SU-DHL-6 (cell line): ENCODE measurements around the gene DDX24.

ENCODE experiments used
- H2AFZ ChIP-seq: fragments of 200-600 bp; sonication (generic); 2 replicates; pipeline ENCODE4 v1.6.1; 2014; ENCODE audit warnings: low read depth, mild to moderate bottlenecking, moderate library complexity, mixed read lengths, antibody characterized with exemption, low read length; ENCODE audit not compliant: severe bottlenecking
- H3F3A ChIP-seq: fragments of 200-600 bp; shearing (Covaris generic); 2 replicates; pipeline ENCODE4 v1.6.0; 2016; ENCODE audit warnings: antibody characterized with exemption, mild to moderate bottlenecking; ENCODE audit not compliant: insufficient read depth
- H3K27ac ChIP-seq: fragments of 200-600 bp; sonication (generic); 2 replicates; pipeline ENCODE4 v1.5.1; 2016; ENCODE audit warnings: low read depth, mild to moderate bottlenecking, low read length, moderate library complexity, mixed read lengths
- H3K27me3 ChIP-seq: fragments of 200-600 bp; sonication (generic), shearing (Covaris generic); 2 replicates; pipeline ENCODE4 v1.6.0; 2014; ENCODE audit warnings: mild to moderate bottlenecking, low read length
- H3K36me3 ChIP-seq: fragments of 200-600 bp; sonication (generic); 2 replicates; pipeline ENCODE4 v1.6.1; 2014; ENCODE audit warnings: mild to moderate bottlenecking, low read length, mixed read lengths
- H3K4me2 ChIP-seq: fragments of 300-600, 200-600 bp; shearing (Covaris generic), sonication (generic); 2 replicates; pipeline ENCODE4 v1.6.0; 2014; ENCODE audit warnings: low read length, low read depth, mild to moderate bottlenecking; ENCODE audit not compliant: poor library complexity, severe bottlenecking
- H3K4me3 ChIP-seq: fragments of 200-600 bp; sonication (generic); 2 replicates; pipeline ENCODE4 v1.5.1; 2014; ENCODE audit warnings: antibody characterized with exemption, low read length, mild to moderate bottlenecking, mixed read lengths; ENCODE audit not compliant: insufficient read depth, poor library complexity, severe bottlenecking
- H3K79me2 ChIP-seq: fragments of 200-600 bp; sonication (generic); 2 replicates; pipeline ENCODE4 v1.6.1; 2014; ENCODE audit warnings: mild to moderate bottlenecking, low read length, moderate library complexity; ENCODE audit not compliant: insufficient read depth
- H3K9ac ChIP-seq: fragments of 200-600 bp; sonication (generic); 2 replicates; pipeline ENCODE4 v1.7.0; 2014; ENCODE audit warnings: mild to moderate bottlenecking, low read length
- H3K9me2 ChIP-seq: fragments of 200-600 bp; sonication (generic); replicated peaks from 2 replicates; pipeline ENCODE4 v1.6.1; 2014; ENCODE audit warnings: low read length; ENCODE audit not compliant: insufficient read depth
- H3K9me3 ChIP-seq: fragments of 200-600 bp; sonication (generic); 2 replicates; pipeline ENCODE4 v1.6.1; 2014; ENCODE audit warnings: low read length, mixed read lengths; ENCODE audit not compliant: insufficient read depth
- H4K20me1 ChIP-seq: fragments of 200-600 bp; sonication (generic); 2 replicates; pipeline ENCODE4 v1.6.1; 2014; ENCODE audit warnings: low read depth, mild to moderate bottlenecking, antibody characterized with exemption, low read length, moderate library complexity, mixed read lengths
- CTCF ChIP-seq: fragments of 200-600 bp; sonication (generic); IDR thresholded peaks from one replicate; pipeline ENCODE4 v1.5.1; 2017; ENCODE audit warnings: antibody characterized with exemption, mild to moderate bottlenecking, low read length, moderate library complexity; ENCODE audit not compliant: insufficient read depth, poor library complexity, severe bottlenecking
- EZH2phosphoT487 ChIP-seq: fragments of 200-600 bp; sonication (generic), shearing (Covaris generic); conservative IDR thresholded peaks from 2 replicates; pipeline ENCODE4 v1.6.1; 2018; ENCODE audit warnings: mild to moderate bottlenecking, antibody characterized with exemption, low read length, moderate library complexity, mixed read lengths

The DDX24 gene

DNA sequence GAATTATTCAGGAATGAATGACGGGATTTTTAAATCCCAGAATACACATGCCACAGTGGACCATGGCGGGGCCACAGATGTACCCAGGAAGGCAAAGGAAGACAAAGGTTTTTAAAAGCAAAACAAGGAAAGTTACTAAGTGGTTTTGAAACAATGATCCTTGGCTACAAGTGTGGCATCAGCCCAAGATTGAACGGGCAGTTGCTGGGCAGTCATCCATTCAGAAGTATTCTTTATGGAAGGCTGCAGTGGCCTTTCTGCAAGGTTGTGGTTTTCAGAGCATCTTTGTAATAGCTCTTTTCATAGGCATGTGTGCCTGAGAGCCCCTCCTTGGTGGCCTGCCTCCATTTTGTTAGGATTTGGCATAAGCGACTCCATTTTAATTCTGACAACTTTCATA, 16.1 kb upstream of the DDX24 start:
- Histone ChIP-seq H3K9me3 (no peaks in the 10 kb centered on the region), H3K4me3 (no peak overlapping the region), H3K9me2 (no peaks in the 10 kb centered on the region), H3K27ac (no peak overlapping the region), H2AFZ (no peak overlapping the region), H3K9ac (no peak overlapping the region), H4K20me1 (no peaks in the 10 kb centered on the region), H3K36me3 (no peaks in the 10 kb centered on the region), H3F3A (no peaks in the 10 kb centered on the region), H3K79me2 (no peaks in the 10 kb centered on the region), H3K27me3 (no peaks in the 10 kb centered on the region), H3K4me2 (no peak overlapping the region)
- TF ChIP-seq CTCF (no peak), EZH2phosphoT487 (no peak)

GRCh38 chr14:94093418-94093817, 12.4 kb upstream of the DDX24 start:
- TF ChIP-seq EZH2phosphoT487 = no peak
- no peak for TF ChIP-seq CTCF
- Histone ChIP-seq H4K20me1 (no peaks in the 10 kb centered on the region), H3K36me3 (no peaks in the 10 kb centered on the region), H2AFZ (no peak overlapping the region), H3K9me2 (no peaks in the 10 kb centered on the region), H3K9ac (no peak overlapping the region), H3K4me2 (no peak overlapping the region), H3F3A (no peaks in the 10 kb centered on the region), H3K27ac (no peak overlapping the region), H3K27me3 (no peaks in the 10 kb centered on the region), H3K4me3 (no peak overlapping the region), H3K9me3 (no peaks in the 10 kb centered on the region), H3K79me2 (no peaks in the 10 kb centered on the region)

DNA sequence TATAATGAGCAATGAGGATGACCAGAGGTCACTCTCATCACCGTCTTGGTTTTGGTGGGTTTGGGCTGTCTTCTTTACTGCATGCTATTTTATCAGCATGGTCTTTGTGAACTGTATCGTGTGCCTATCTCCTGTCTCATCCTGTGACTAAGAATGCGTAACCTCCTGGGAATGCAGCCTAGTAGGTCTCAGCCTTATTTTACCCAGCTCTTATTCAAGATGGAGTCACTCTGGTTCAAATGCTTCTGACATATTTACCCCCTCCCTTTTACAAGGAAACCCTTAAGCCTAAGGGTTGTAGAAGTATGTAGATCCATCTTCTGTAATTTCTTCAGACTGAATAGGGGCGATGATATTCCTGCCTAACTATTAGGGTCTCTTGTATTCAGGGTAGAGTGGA, 8.5 kb upstream of the DDX24 start:
- H3K27me3 ChIP-seq = no peaks in the 10 kb centered on the region
- TF ChIP-seq CTCF (no peak), EZH2phosphoT487 (no peak)
- H3K4me3 ChIP-seq = no peak overlapping the region
- H3K4me2 ChIP-seq = no peak overlapping the region
- no peak overlapping the region for H3K27ac ChIP-seq
- H3F3A ChIP-seq = no peaks in the 10 kb centered on the region
- no peaks in the 10 kb centered on the region for H3K9me3 ChIP-seq
- no peaks in the 10 kb centered on the region for H3K79me2 ChIP-seq
- H3K9me2 ChIP-seq = no peaks in the 10 kb centered on the region
- H2AFZ ChIP-seq = no peak overlapping the region
- no peaks in the 10 kb centered on the region for H3K36me3 ChIP-seq
- no peak overlapping the region for H3K9ac ChIP-seq
- no peaks in the 10 kb centered on the region for H4K20me1 ChIP-seq

DNA sequence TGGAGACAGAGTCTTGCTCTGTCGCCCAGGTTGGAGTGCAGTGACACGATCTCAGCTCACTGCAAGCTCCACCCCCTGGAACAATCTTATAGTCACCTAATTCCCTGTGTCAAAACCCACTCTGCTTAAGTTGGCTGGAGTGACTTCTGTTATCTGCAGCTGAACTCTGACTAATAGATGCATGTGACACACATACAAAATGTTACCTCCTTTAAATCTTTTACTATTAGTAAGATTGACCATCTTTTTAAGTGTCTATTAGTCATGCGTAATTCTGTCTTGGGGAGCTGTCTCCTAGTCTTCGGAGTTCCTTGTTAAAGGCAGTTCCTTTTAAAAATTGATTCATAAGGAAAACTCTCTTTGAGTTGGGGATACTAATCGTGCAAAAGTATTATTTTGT, 7.5 kb upstream of the DDX24 start:
- H3K4me3 ChIP-seq = no peak overlapping the region
- H3K9me2 ChIP-seq = no peaks in the 10 kb centered on the region
- H2AFZ ChIP-seq = no peak overlapping the region
- no peaks in the 10 kb centered on the region for H4K20me1 ChIP-seq
- no peaks in the 10 kb centered on the region for H3K9me3 ChIP-seq
- no peaks in the 10 kb centered on the region for H3F3A ChIP-seq
- no peaks in the 10 kb centered on the region for H3K79me2 ChIP-seq
- H3K36me3 ChIP-seq = no peaks in the 10 kb centered on the region
- H3K27me3 ChIP-seq = no peaks in the 10 kb centered on the region
- H3K4me2 ChIP-seq = no peak overlapping the region
- no peak overlapping the region for H3K27ac ChIP-seq
- no peak for TF ChIP-seq EZH2phosphoT487
- no peak for TF ChIP-seq CTCF
- H3K9ac ChIP-seq = no peak overlapping the region
